GM10248 (cell line): ENCODE data around the gene AHDC1.

ENCODE experiments used
- CTCF ChIA-PET: fragments of 300-600 bp; sonication (Branson Sonifier 250); formaldehyde crosslinking; extraction: SDS; loops from one replicate; lab custom pipeline; 2021; ENCODE audit warnings: antibody characterized with exemption; lab: Yijun Ruan, JAX
- POLR2A ChIA-PET: fragments of 350-650 bp; sonication (Branson Sonifier 250); formaldehyde crosslinking; extraction: SDS; loops from one replicate; lab custom pipeline; 2020; ENCODE audit warnings: antibody characterized with exemption; lab: Yijun Ruan, JAX
- DNase-seq: peaks from one replicate; pipeline ENCODE4 v3.0.0; 2012; ENCODE audit errors: extremely low spot score
- TF ChIP-seq, protein P1 (sequence below): IDR thresholded peaks from 2 replicates; pipeline ENCODE4 v1.5.1; 2012; ENCODE audit warnings: mild to moderate bottlenecking, low read depth; ENCODE audit errors: extremely low read depth, missing control alignments, control extremely low read depth

AHDC1 gene

DNA sequence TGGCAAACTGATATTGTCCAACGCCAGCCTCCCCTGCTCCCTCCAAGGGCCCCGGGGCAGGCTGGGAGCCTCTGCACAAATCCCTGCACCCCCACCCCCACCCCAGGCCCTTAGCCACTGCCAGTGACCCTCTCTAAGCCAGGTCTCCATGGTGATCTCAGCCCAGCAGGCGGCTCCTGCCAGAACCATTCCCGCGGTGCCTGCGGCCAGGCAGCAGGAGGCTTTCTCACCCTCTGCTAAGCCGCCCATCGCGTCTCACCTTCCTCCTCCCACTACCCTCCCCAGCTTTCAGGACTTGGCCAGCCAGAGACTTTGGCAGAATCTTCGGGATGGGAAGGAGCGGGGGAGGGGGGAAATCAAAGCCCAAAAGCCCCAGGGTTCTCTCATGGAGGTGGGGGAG, 67.2 kb downstream of the AHDC1 start:
- POLR2A ChIA-PET: no interaction called here

DNA sequence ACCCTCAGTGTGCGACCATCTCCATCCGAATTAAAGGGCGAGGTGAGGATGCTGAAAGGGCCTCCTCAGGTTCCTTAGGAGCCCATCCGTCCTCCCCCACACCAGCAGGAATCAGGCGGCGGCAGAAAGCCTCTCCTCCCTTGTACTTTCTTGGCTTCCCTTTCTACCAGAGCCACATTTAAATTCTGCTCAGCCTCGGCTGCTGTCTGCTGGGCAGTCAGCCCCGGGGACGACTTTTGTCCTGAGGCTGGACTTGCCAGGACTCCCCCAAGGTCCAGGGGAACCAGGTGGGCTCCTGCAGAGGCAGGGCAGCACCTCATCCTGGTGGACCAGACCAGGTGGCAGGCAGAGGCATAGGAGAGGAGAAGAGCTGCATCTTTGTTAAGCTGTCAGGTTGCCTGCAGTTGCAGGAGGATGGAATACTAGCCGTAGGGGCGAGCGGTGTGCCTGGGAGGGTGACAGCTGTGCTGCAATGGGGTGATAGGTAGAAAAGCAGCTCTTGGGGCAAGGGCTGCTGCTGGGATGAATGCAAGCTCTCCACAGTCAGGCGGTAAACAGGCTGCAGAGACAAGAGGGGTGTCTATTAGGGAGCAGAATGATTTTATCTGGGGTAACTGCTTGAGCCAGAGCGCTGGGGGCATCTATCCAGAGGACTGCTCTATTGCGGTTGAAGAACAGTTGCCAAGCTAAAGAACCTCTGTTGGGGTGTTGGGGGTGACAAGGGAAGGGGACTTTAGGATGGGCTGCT, 67.8 kb downstream of the AHDC1 start:
- CTCF ChIA-PET: interaction anchor here (1.6 to 7.1 kb wide), 3 partner anchors 16 to 20 kb away, joined by 4 to 62 read pairs (median 5); no protein-coding TSS in a partner anchor
- TF ChIP-seq, protein P1, sequence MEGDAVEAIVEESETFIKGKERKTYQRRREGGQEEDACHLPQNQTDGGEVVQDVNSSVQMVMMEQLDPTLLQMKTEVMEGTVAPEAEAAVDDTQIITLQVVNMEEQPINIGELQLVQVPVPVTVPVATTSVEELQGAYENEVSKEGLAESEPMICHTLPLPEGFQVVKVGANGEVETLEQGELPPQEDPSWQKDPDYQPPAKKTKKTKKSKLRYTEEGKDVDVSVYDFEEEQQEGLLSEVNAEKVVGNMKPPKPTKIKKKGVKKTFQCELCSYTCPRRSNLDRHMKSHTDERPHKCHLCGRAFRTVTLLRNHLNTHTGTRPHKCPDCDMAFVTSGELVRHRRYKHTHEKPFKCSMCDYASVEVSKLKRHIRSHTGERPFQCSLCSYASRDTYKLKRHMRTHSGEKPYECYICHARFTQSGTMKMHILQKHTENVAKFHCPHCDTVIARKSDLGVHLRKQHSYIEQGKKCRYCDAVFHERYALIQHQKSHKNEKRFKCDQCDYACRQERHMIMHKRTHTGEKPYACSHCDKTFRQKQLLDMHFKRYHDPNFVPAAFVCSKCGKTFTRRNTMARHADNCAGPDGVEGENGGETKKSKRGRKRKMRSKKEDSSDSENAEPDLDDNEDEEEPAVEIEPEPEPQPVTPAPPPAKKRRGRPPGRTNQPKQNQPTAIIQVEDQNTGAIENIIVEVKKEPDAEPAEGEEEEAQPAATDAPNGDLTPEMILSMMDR: no peak
- no peak for DNase-seq
- POLR2A ChIA-PET: no interaction called here

More for the DNA sequence above, 67.2 kb downstream of the AHDC1 start:
- no peak for DNase-seq
- CTCF ChIA-PET: interaction anchor here (1.6 to 7.1 kb wide), 3 partner anchors 16 to 20 kb away, joined by 4 to 62 read pairs (median 5); no protein-coding TSS in a partner anchor
- TF ChIP-seq, protein P1: no peak

DNA sequence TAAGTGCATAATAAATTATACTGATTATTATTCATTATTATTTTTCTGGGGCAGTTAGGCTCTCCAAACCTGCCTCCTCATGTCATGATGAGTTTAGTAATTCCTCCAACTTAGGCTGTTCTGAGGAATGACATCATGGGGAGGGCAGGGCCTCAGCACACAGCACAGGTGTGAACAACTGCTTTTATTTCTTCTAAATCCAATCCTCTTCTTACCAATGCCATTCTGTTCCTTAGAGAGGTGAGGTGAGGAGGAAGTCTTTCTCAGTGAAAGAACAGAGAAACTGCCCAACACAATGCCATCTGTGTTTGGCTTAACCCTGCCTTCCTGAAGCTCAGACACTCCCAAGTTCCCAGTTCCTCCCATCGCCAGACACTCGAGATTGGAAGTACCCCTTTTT, 68.6 kb downstream of the AHDC1 start:
- DNase-seq: no peak
- POLR2A ChIA-PET: no interaction called here
- CTCF ChIA-PET: interaction anchor here (1.4 to 7.1 kb wide), 4 partner anchors 10 to 21 kb away, joined by 3 to 62 read pairs (median 4); no protein-coding TSS in a partner anchor
- TF ChIP-seq, protein P1: no peak

DNA sequence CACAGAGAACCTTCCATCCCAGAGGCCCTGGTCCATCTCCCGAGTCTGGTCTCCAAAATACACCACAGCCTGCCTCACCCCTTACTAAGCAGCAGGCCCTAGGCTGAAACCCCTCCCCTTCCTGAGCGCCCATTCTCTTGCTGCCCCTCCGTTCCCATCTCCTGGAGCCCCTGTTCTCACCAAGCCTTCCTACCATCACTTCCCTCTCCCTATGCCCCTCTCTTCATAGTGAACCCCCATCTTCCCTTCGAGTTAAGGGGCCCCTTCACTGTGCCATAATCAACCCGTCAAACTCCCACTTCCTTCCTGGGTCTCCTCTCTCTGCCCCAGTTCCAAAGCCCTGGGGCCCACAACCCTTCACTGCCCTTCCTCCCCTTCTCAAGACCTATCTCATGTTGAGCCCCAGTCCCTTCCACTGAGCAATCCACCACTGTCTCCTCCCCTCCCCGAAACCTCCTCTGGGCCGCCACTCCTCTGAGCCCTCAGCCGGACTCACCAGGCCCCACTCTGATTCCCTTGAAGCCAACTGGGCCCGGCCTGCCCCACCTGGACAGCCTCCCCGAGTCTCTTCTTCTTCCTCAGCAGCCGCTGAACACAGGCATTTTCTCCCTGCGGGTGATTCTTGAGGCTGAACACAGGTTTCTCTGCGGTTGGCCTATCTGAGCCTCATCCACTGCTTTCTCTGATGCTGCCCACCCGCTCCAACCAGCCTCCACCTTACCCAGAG, 71.8 kb downstream of the AHDC1 start:
- TF ChIP-seq, protein P1: no peak
- DNase-seq: no peak
- POLR2A ChIA-PET: interaction anchor here (0.6 kb wide), 1 partner anchor 1117 kb away, joined by 4 read pairs; no protein-coding TSS in a partner anchor
- CTCF ChIA-PET: interaction anchor here (1.0 to 7.1 kb wide), 2 partner anchors 24 to 32 kb away, joined by 3 to 62 read pairs; no protein-coding TSS in a partner anchor

DNA sequence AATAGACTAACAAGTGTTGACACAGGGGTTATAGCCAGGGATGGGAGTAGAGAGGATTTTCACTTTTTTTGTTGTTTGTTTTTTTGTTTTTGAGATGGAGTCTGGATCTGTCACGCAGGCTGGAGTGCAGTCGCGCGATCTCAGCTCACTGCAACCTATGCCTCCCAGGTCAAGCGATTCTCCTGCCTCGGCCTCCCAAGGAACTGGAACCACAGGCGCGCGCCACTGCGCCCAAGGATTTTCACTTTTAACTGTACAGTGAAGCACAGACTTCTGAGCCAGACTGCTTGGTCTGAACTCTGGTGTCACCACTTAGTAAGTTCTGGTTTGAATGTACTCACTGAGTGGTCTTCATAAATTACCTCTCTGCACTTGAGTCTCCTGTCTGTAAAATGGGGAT, 73.8 kb downstream of the AHDC1 start:
- POLR2A ChIA-PET: interaction anchor here (0.7 kb wide), 1 partner anchor 213 kb away, joined by 6 read pairs; no protein-coding TSS in a partner anchor
- CTCF ChIA-PET: interaction anchor here (0.9 to 1.9 kb wide), 3 partner anchors 19 to 132 kb away, joined by 3 to 6 read pairs (median 3); no protein-coding TSS in a partner anchor
- TF ChIP-seq, protein P1: no peak
- no peak for DNase-seq

DNA sequence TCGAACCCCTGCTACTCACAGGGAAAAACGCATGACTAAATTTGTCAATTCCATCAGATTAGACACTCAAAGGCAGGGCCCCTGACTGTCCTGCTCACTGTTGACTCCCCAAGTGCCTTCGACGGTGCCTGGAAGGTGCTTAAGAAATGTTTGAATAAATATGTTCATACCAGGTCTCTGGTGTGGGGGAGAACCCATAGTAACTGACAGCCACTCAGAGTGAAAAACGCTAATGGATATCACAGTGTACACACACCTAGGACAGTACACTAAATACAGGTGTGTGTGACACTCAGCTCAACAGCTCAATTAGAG, 74.3 kb downstream of the AHDC1 start:
- CTCF ChIA-PET: interaction anchor here (0.9 to 1.9 kb wide), 2 partner anchors 27 to 133 kb away, joined by 3 to 6 read pairs; no protein-coding TSS in a partner anchor
- POLR2A ChIA-PET: no interaction called here
- no peak for DNase-seq
- TF ChIP-seq, protein P1: no peak
